Activated CD4-positive, alpha-beta T cell treated with anti-CD3 and anti-CD28 coated beads, Interleukin-2, amount 50 U/mL, for 1 hour (primary cell): ENCODE results near the gene KRT82.

ENCODE experiments used
- DNase-seq: peaks from one replicate; pipeline ENCODE4 v3.0.0-alpha.2; 2020

Gene KRT82

GRCh38 chr12:52379536-52379935 lies 26.6 kb downstream of the KRT82 start:
- no peak for DNase-seq

- no peak for DNase-seq
These were observed 28.0 kb downstream of the KRT82 start for GRCh38 chr12:52378091-52378490.

- DNase-seq = no peak
These were observed 28.9 kb downstream of the KRT82 start for GRCh38 chr12:52377266-52377665.

GRCh38 chr12:52372216-52373154 lies 33.6 kb downstream of the KRT82 start:
- peak; percentile 51 for DNase-seq

- DNase-seq = no peak
These were observed 34.4 kb downstream of the KRT82 start for GRCh38 chr12:52371716-52372115.

- DNase-seq = no peak
These were observed 35.1 kb downstream of the KRT82 start for GRCh38 chr12:52370926-52371608.

- no peak for DNase-seq
These were observed 36.3 kb downstream of the KRT82 start for GRCh38 chr12:52369809-52370208.

- DNase-seq = no peak
These were observed 36.9 kb downstream of the KRT82 start for GRCh38 chr12:52369211-52369610.

GRCh38 chr12:52368508-52368907 lies 37.6 kb downstream of the KRT82 start:
- no peak for DNase-seq

GRCh38 chr12:52367876-52368275 lies 38.3 kb downstream of the KRT82 start:
- DNase-seq = no peak

- no peak for DNase-seq
These were observed 39.2 kb downstream of the KRT82 start, which contains the start of gene KRT85 for GRCh38 chr12:52366738-52367485. Gene KRT85, minus strand, starts transcription at chr12:52367481. Its CDS starts 76 bp downstream, at chr12:52367405.

- no peak for DNase-seq
These were observed 41.1 kb downstream of the KRT82 start for GRCh38 chr12:52364901-52365489.

GRCh38 chr12:52364061-52364460 lies 42.1 kb downstream of the KRT82 start:
- no peak for DNase-seq

GRCh38 chr12:52363111-52363679 lies 42.9 kb downstream of the KRT82 start:
- DNase-seq = no peak

GRCh38 chr12:52362118-52362726 lies 43.9 kb downstream of the KRT82 start:
- DNase-seq = no peak

GRCh38 chr12:52361553-52361952 lies 44.6 kb downstream of the KRT82 start:
- no peak for DNase-seq

GRCh38 chr12:52360663-52361271 lies 45.4 kb downstream of the KRT82 start:
- no peak for DNase-seq

- DNase-seq = no peak
These were observed 46.0 kb downstream of the KRT82 start for GRCh38 chr12:52360106-52360662.

- no peak for DNase-seq
These were observed 46.5 kb downstream of the KRT82 start for GRCh38 chr12:52359621-52360061.

GRCh38 chr12:52358575-52359350 lies 47.4 kb downstream of the KRT82 start:
- DNase-seq = no peak
